Mucosa of rectum (tissue), 2 donors: ENCODE results near the gene ZNF101.

Source experiments
- H3K27ac ChIP-seq, 2 donors: one replicate each; pipeline ENCODE4 v1.7.0; 2013; ENCODE audit warnings: inconsistent platforms in 2 of 2, low read depth in 2 of 2, low read length in 2 of 2
- H3K27me3 ChIP-seq, 2 donors: one replicate each; pipeline ENCODE4 v1.7.0; 2013; ENCODE audit warnings: low read length in 2 of 2; ENCODE audit not compliant: control insufficient read depth in 2 of 2, insufficient read depth in 2 of 2
- H3K36me3 ChIP-seq, 2 donors: one replicate each; pipeline ENCODE4 v1.7.0; 2013; ENCODE audit warnings: low read length in 2 of 2; ENCODE audit not compliant: control insufficient read depth in 2 of 2, insufficient read depth in 2 of 2
- H3K4me1 ChIP-seq, 2 donors: one replicate each; pipeline ENCODE4 v1.7.0; 2013; ENCODE audit warnings: low read length in 2 of 2, mild to moderate bottlenecking in 1 of 2; ENCODE audit not compliant: control insufficient read depth in 2 of 2, insufficient read depth in 2 of 2
- H3K4me3 ChIP-seq, 2 donors: one replicate each; pipeline ENCODE4 v1.7.0; 2013; ENCODE audit warnings: low read length in 2 of 2
- H3K9ac ChIP-seq, 2 donors: one replicate each; pipeline ENCODE4 v1.7.0; 2013; ENCODE audit warnings: low read length in 2 of 2, low read depth in 1 of 2, mild to moderate bottlenecking in 1 of 2
- H3K9me3 ChIP-seq, 2 donors: one replicate each; pipeline ENCODE4 v1.7.0; 2013; ENCODE audit warnings: low read length in 2 of 2; ENCODE audit not compliant: control insufficient read depth in 2 of 2
- donor health status: healthy.
- donor health status: Normal muscosa, but diverticular disease.

Gene ZNF101

GRCh38 chr19:19668230-19669012 lies at the start of gene ZNF101:
TSS of gene ZNF101 (plus strand) at chr19:19668839. CDS start at chr19:19668964, 125 bp downstream.
- peaks cover 0 to 8% of the 10 kb centered on the region in 2 donors for H3K4me1 ChIP-seq
- H3K9me3 ChIP-seq, result no peaks in the 10 kb centered on the region
- peak within 1 kb of the TSS; percentile 88 to 90 for H3K27ac ChIP-seq
- H3K4me3 ChIP-seq, result peak within 1 kb of the TSS; percentile 80 to 92
- H3K36me3 ChIP-seq, result peaks cover 0 to 5% of the 10 kb centered on the region in 2 donors
- no peaks in the 10 kb centered on the region for H3K27me3 ChIP-seq
- H3K9ac ChIP-seq, result peak within 1 kb of the TSS; percentile 94 to 95

GRCh38 chr19:19619181-19619848 lies 49.3 kb upstream of the ZNF101 start:
- Histone ChIP-seq H3K4me3 (peak overlapping the region; percentile 64 to 70), H3K4me1 (peaks cover 7 to 12% of the 10 kb centered on the region in 2 donors), H3K9me3 (no peaks in the 10 kb centered on the region), H3K9ac (no peak overlapping the region), H3K36me3 (peaks cover 4 to 5% of the 10 kb centered on the region in 2 donors), H3K27ac (no peak overlapping the region), H3K27me3 (no peaks in the 10 kb centered on the region)

GRCh38 chr19:19619849-19620210 lies 48.8 kb upstream of the ZNF101 start:
- Histone ChIP-seq H3K36me3 (peaks cover 4 to 6% of the 10 kb centered on the region in 2 donors), H3K27ac (no peak overlapping the region), H3K9ac (no peak overlapping the region), H3K9me3 (no peaks in the 10 kb centered on the region), H3K27me3 (no peaks in the 10 kb centered on the region), H3K4me1 (peaks cover 7 to 12% of the 10 kb centered on the region in 2 donors), H3K4me3 (no peak overlapping the region)

DNA sequence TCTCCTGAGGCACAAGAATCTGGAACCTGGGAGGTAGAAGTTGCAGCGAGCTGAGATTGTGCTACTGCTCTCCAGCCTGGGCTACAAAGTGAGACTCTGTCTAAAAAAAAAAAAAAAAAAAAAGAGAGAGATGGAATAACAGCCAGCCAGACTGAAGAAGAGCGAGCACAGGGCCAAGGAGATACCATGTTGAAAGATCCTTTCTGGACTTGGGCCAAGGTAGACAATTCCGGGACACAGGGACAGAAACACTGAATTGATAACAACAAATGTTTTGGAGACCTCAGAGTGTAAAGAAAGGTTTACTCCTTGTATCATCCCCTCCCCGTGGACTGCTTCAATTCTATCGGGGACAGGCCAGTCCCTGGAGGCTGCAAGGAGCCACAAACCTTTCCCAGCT lies 45.3 kb upstream of the ZNF101 start:
- Histone ChIP-seq H3K27me3 (no peaks in the 10 kb centered on the region), H3K27ac (no peak overlapping the region)

GRCh38 chr19:19624032-19624570 lies 44.5 kb upstream of the ZNF101 start:
- Histone ChIP-seq H3K36me3 (peaks cover 4 to 6% of the 10 kb centered on the region in 2 donors), H3K27me3 (no peaks in the 10 kb centered on the region), H3K27ac (no peak overlapping the region), H3K9me3 (no peaks in the 10 kb centered on the region), H3K9ac (no peak overlapping the region), H3K4me1 (peaks cover 9 to 12% of the 10 kb centered on the region in 2 donors), H3K4me3 (no peak overlapping the region)

More for the DNA sequence above, 45.3 kb upstream of the ZNF101 start:
- Histone ChIP-seq H3K9me3 (no peaks in the 10 kb centered on the region), H3K9ac (no peak overlapping the region), H3K4me1 (peaks cover 5 to 16% of the 10 kb centered on the region in 2 donors), H3K4me3 (no peak overlapping the region), H3K36me3 (peaks cover 4 to 6% of the 10 kb centered on the region in 2 donors)

GRCh38 chr19:19626516-19627472 lies 41.8 kb upstream of the ZNF101 start:
- H3K27ac ChIP-seq, result no peak overlapping the region

DNA sequence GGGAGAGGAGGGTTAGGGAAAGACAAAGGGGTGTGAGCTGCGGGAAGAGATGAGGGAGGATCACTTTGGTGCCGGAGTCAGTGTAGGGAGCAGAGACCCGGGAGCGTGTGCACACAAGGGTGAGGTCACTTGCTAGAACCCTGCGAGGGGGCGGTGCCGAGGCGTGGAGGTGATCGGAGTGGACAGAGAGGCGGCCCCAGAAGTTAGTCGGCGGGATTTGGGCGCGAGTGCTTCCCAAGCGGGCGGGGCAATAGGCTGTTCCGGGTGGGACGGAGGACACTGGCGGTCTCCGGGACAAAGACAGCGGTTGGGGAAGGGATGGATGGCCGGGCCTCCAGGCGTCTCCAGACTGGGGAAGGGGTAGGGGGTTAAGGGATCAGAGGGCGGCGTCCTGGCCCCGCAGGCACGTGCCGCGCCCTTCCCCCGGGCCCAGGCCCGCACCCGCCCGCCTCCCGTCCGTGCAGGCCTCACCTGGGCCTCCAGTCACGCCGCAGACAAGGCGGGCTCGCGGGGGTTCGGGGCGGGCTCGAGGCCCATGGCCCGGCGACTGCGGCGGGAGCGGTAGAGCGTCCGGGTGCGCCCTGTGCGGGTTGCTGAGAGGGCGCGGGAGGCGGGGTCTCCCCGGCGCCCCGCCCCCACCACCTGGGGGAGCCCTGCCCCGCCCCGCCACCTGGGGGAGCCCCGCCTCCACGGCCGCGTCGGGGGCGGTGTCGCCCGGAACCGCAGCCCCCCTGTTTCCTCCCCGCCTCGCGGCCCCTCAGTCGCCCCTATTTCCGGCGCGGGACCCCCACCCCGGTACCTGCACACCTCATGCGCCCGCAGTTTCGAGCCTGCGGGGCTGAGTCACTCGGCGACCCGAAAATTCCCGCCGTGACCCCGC lies 40.8 kb upstream of the ZNF101 start, which contains the start of gene LPAR2:
Gene LPAR2 (minus strand): TSS at position 600 of the 880 bp plus-strand sequence. CDS start 945 bp downstream, outside the sequence.
- peaks cover 7 to 8% of the 10 kb centered on the region in 2 donors for H3K4me1 ChIP-seq
- H3K9ac ChIP-seq, result peak within 1 kb of the TSS; percentile 56 to 85
- peak within 1 kb of the TSS; percentile 63 to 72 for H3K27ac ChIP-seq
- H3K4me3 ChIP-seq, result peak within 1 kb of the TSS; percentile 76 to 84
- H3K27me3 ChIP-seq, result no peaks in the 10 kb centered on the region
- peaks cover 8 to 19% of the 10 kb centered on the region in 2 donors for H3K36me3 ChIP-seq
- H3K9me3 ChIP-seq, result no peaks in the 10 kb centered on the region

More at GRCh38 chr19:19626516-19627472, 41.8 kb upstream of the ZNF101 start:
- Histone ChIP-seq H3K9ac (peak overlapping the region in 1 of 2 donors; percentile 85), H3K36me3 (peaks cover 4 to 12% of the 10 kb centered on the region in 2 donors), H3K9me3 (no peaks in the 10 kb centered on the region), H3K4me1 (peaks cover 7 to 8% of the 10 kb centered on the region in 2 donors), H3K4me3 (peak overlapping the region; percentile 76 to 84), H3K27me3 (no peaks in the 10 kb centered on the region)

DNA sequence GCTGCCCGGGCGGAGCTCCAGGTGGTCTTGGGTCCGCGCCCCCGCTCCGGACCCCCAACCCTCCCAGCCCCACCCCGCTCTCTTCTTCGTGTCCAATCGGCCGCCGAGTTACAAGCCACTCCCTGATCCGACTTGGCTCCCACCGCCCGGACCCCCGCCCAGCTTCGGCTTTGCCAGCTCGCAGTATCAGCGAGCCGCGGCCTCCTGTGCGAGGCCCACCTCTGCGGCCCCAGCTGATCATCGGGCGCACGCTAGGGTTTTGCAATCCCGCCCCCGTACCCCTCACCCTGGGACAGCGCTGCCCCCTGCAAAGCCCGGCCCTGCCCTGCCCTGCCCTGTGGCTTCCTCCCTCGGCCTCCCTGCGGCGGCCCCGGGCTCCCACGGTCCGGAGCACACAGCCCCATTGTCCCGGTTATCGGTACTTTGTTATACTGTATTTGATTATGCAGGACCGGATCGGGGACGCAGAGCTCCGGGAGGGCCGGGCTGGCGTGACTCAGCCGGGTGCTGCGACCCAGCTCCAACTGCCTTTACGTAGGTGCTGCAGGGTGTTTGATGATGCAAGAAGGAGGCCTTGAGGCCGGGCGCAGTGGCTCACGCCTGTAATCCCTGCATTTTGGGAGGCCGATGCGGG lies 40.0 kb upstream of the ZNF101 start:
- Histone ChIP-seq H3K4me1 (peaks cover 7 to 8% of the 10 kb centered on the region in 2 donors), H3K9me3 (no peaks in the 10 kb centered on the region), H3K27ac (peak overlapping the region; percentile 45 to 72), H3K27me3 (no peaks in the 10 kb centered on the region), H3K36me3 (peaks cover 8 to 19% of the 10 kb centered on the region in 2 donors), H3K9ac (peak overlapping the region; percentile 32 to 85), H3K4me3 (peak overlapping the region; percentile 54 to 84)
